Liver (tissue), 9 donors: ENCODE results near the gene MYL7. TPM values are rescaled to one million over a fixed set of nuclear protein-coding genes. Genes with fewer than 3 reads are reported as not detected.

ENCODE experiments used
- DNase-seq: peaks from one replicate; pipeline ENCODE4 v3.0.0-alpha.2; 2017; ENCODE audit warnings: low spot score
- H3K27ac ChIP-seq, 2 donors: one replicate each; pipeline ENCODE4 v1.7.0; 2013; ENCODE audit warnings: inconsistent platforms in 2 of 2, low read length in 2 of 2, control low read depth in 1 of 2, low read depth in 1 of 2, mild to moderate bottlenecking in 1 of 2
- H3K27me3 ChIP-seq, 4 donors: one replicate each; pipeline versions ENCODE4 v1.6.1 to v1.7.0; 2013; ENCODE audit warnings: low read length in 3 of 4, inconsistent platforms in 1 of 4, mild to moderate bottlenecking in 1 of 4, moderate library complexity in 1 of 4; ENCODE audit not compliant: control insufficient read depth in 4 of 4, insufficient read depth in 4 of 4
- H3K36me3 ChIP-seq, 4 donors: one replicate each; pipeline versions ENCODE4 v1.6.1 to v1.7.0; 2013; ENCODE audit warnings: low read length in 3 of 4, mild to moderate bottlenecking in 3 of 4, low read depth in 1 of 4, moderate library complexity in 1 of 4; ENCODE audit not compliant: control insufficient read depth in 4 of 4, insufficient read depth in 3 of 4
- H3K4me1 ChIP-seq, 4 donors: one replicate each; pipeline versions ENCODE4 v1.6.1 to v1.7.0; 2013; ENCODE audit warnings: low read length in 3 of 4, mild to moderate bottlenecking in 3 of 4, moderate library complexity in 1 of 4; ENCODE audit not compliant: control insufficient read depth in 4 of 4, insufficient read depth in 4 of 4
- H3K4me3 ChIP-seq, 3 donors: one replicate each; pipeline versions ENCODE4 v1.6.1 to v1.7.0; 2013; ENCODE audit warnings: low read length in 3 of 3, control low read depth in 1 of 3, low read depth in 1 of 3, mild to moderate bottlenecking in 1 of 3
- H3K9ac ChIP-seq, 2 donors: one replicate each; pipeline ENCODE4 v1.7.0; 2013; ENCODE audit warnings: low read length in 2 of 2, mild to moderate bottlenecking in 2 of 2, moderate library complexity in 2 of 2, control low read depth in 1 of 2, low read depth in 1 of 2
- H3K9me3 ChIP-seq, 4 donors: one replicate each; pipeline versions ENCODE4 v1.6.1 to v1.7.0; 2013; ENCODE audit warnings: low read length in 3 of 4; ENCODE audit not compliant: control insufficient read depth in 4 of 4
- ATF3 ChIP-seq: IDR thresholded peaks from 2 replicates; pipeline ENCODE4 v1.6.1; 2016; ENCODE audit warnings: antibody characterized with exemption
- CTCF ChIP-seq: fragments of 150-350 bp; IDR thresholded peaks from 2 replicates; pipeline ENCODE4 v1.5.1; 2017; ENCODE audit warnings: improper control_type of control experiment, low read depth, low read length; ENCODE audit not compliant: missing input control
- EGR1 ChIP-seq, 2 donors: IDR thresholded peaks; 2 replicates each; pipeline ENCODE4 v1.6.1; 2016 to 2018; ENCODE audit warnings: antibody characterized with exemption in 2 of 2, low read depth in 2 of 2
- FOXA1 ChIP-seq: IDR thresholded peaks from 2 replicates; pipeline ENCODE4 v1.6.1; 2016; ENCODE audit warnings: antibody characterized with exemption
- FOXA2 ChIP-seq: IDR thresholded peaks from 2 replicates; pipeline ENCODE4 v1.6.1; 2016; ENCODE audit warnings: antibody characterized with exemption
- GABPA ChIP-seq, 2 donors: IDR thresholded peaks in 1 of 2; conservative IDR thresholded peaks in 1 of 2; 2 replicates each; pipeline ENCODE4 v1.6.1; 2016; ENCODE audit warnings: antibody characterized with exemption in 2 of 2, mild to moderate bottlenecking in 1 of 2, moderate library complexity in 1 of 2
- HNF4A ChIP-seq, 2 donors: conservative IDR thresholded peaks; 2 replicates each; pipeline ENCODE4 v1.6.1; 2016; ENCODE audit warnings: antibody characterized with exemption in 2 of 2, mild to moderate bottlenecking in 2 of 2
- HNF4G ChIP-seq: IDR thresholded peaks from 2 replicates; pipeline ENCODE4 v1.6.1; 2016; ENCODE audit warnings: antibody characterized with exemption
- JUND ChIP-seq, 2 donors: IDR thresholded peaks; 2 replicates each; pipeline ENCODE4 v1.6.1; 2016; ENCODE audit warnings: antibody characterized with exemption in 2 of 2
- MAX ChIP-seq: IDR thresholded peaks from 2 replicates; pipeline ENCODE4 v1.6.1; 2016; ENCODE audit warnings: antibody characterized with exemption
- NR2F2 ChIP-seq: IDR thresholded peaks from 2 replicates; pipeline ENCODE4 v1.6.1; 2016; ENCODE audit warnings: antibody characterized with exemption
- RAD21 ChIP-seq, 2 donors: IDR thresholded peaks; 2 replicates each; pipeline ENCODE4 v1.6.1; 2016; ENCODE audit warnings: antibody characterized with exemption in 2 of 2, mild to moderate bottlenecking in 2 of 2
- REST ChIP-seq: IDR thresholded peaks from 2 replicates; pipeline ENCODE4 v1.6.1; 2016; ENCODE audit warnings: antibody characterized with exemption, mild to moderate bottlenecking
- RXRA ChIP-seq, 2 donors: IDR thresholded peaks; 2 replicates each; pipeline ENCODE4 v1.6.1; 2017 to 2018; ENCODE audit warnings: antibody characterized with exemption in 2 of 2, mild to moderate bottlenecking in 1 of 2
- SP1 ChIP-seq: IDR thresholded peaks from 2 replicates; pipeline ENCODE4 v1.6.1; 2018; ENCODE audit warnings: antibody characterized with exemption, mild to moderate bottlenecking
- TAF1 ChIP-seq: conservative IDR thresholded peaks from 2 replicates; pipeline ENCODE4 v1.6.1; 2016; ENCODE audit warnings: antibody characterized with exemption, mild to moderate bottlenecking
- YY1 ChIP-seq: IDR thresholded peaks from 2 replicates; pipeline ENCODE4 v1.6.1; 2016; ENCODE audit warnings: antibody characterized with exemption, mild to moderate bottlenecking
- WGBS: extraction: QIAGEN DNeasy Blood & Tissue Kit; methylation state at CpG from one replicate; pipeline ENCODE4 v1.1.7; 2013; 5-methylcytosine and 5-hydroxymethylcytosine counted together
- polyA plus RNA-seq, 2 donors: library from polyadenylated mRNA; stranded (reverse) in 1 of 2; unstranded in 1 of 2; fragments of 200-250 nt in 1 of 2; fragments of >200 nt in 1 of 2; fragmentation: Nextera tagmentation in 1 of 2; extraction: Ambion mirVana in 1 of 2; gene quantifications; one replicate each; pipeline versions ENCODE4 v1.2.1 to v1.2.3, GENCODE V29; 2013 to 2015
- total RNA-seq, 2 donors: library from RNA; depleted of rRNA; stranded (reverse); fragments of >200 nt; gene quantifications; one replicate each; pipeline ENCODE4 v1.2.3, GENCODE V29; 2014
- TF ChIP-seq, protein P1 (sequence below): IDR thresholded peaks from 2 replicates; pipeline ENCODE4 v1.6.1; 2016; ENCODE audit warnings: antibody characterized with exemption
- donor health status: healthy.
- donor health status: healthy.
- donor health status: healthy.
- donor health status: healthy.
- donor health status: healthy.

The MYL7 gene
- total and polyA plus RNA-seq, 4 donors, result not detected

DNA sequence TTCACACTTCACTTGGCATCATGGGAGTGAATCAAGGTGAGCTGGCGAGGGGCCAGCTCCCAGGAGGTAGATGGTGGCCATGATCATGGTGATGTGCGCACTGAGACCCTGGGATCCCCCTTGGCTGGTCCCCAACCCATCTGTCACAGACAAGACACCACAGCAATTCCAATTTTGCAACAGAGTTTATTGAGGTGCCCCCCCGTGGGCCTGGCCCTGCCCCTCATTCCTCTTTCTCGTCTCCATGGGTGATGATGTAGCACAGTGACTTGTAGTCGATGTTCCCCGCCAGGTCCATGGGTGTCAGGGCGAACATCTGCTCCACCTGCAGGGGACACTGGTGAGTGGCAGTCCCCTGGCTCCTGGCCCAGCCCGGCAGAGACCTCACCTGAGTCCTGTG, 2.4 kb downstream of the MYL7 start:
- Histone ChIP-seq H3K27ac (no peak overlapping the region), H3K9ac (no peak overlapping the region), H3K4me3 (no peak overlapping the region), H3K4me1 (no peaks in the 10 kb centered on the region), H3K36me3 (no peaks in the 10 kb centered on the region), H3K27me3 (no peaks in the 10 kb centered on the region), H3K9me3 (no peaks in the 10 kb centered on the region)
- WGBS, result 88% methylated on average over 8 of the region's 8 CpGs
- DNase-seq, result no peak
- peak in 1 of 2 donors; percentile 18 for TF ChIP-seq RAD21 (IDR thresholded peaks at IDR 0.05)
- no peak for TF ChIP-seq HNF4G

GRCh38 chr7:44136731-44137130, 4.4 kb downstream of the MYL7 start:
- H3K27ac ChIP-seq, result no peak overlapping the region
- no peaks in the 10 kb centered on the region for H3K36me3 ChIP-seq
- TF ChIP-seq HNF4G, result no peak
- TF ChIP-seq REST, result no peak
- TF ChIP-seq FOXA1, result no peak
- TF ChIP-seq NR2F2, result no peak
- TF ChIP-seq SP1, result no peak
- no peak for TF ChIP-seq FOXA2
- TF ChIP-seq, protein P1, sequence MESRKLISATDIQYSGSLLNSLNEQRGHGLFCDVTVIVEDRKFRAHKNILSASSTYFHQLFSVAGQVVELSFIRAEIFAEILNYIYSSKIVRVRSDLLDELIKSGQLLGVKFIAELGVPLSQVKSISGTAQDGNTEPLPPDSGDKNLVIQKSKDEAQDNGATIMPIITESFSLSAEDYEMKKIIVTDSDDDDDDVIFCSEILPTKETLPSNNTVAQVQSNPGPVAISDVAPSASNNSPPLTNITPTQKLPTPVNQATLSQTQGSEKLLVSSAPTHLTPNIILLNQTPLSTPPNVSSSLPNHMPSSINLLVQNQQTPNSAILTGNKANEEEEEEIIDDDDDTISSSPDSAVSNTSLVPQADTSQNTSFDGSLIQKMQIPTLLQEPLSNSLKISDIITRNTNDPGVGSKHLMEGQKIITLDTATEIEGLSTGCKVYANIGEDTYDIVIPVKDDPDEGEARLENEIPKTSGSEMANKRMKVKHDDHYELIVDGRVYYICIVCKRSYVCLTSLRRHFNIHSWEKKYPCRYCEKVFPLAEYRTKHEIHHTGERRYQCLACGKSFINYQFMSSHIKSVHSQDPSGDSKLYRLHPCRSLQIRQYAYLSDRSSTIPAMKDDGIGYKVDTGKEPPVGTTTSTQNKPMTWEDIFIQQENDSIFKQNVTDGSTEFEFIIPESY, result no peak
- no peak for TF ChIP-seq JUND (IDR thresholded peaks at IDR 0.05)
- no peak for TF ChIP-seq EGR1 (IDR thresholded peaks at IDR 0.05; ENCODE audit: low read depth in 2 of 2)
- TF ChIP-seq RXRA (IDR thresholded peaks at IDR 0.05), result no peak
- no peak for TF ChIP-seq RAD21 (IDR thresholded peaks at IDR 0.05)
- no peak for TF ChIP-seq HNF4A (conservative IDR thresholded peaks at IDR 0.05)
- no peak for TF ChIP-seq MAX
- no peak for TF ChIP-seq ATF3
- no peak for TF ChIP-seq TAF1
- TF ChIP-seq GABPA (IDR thresholded peaks at IDR 0.05 in 1 of 2, conservative IDR thresholded peaks at IDR 0.05 in 1 of 2), result no peak
- TF ChIP-seq CTCF, result no peak
- no peak for TF ChIP-seq YY1
- 91% methylated on average over 5 of the region's 5 CpGs for WGBS
- no peak overlapping the region for H3K9ac ChIP-seq
- no peak for DNase-seq
- H3K9me3 ChIP-seq, result no peaks in the 10 kb centered on the region
- no peaks in the 10 kb centered on the region for H3K27me3 ChIP-seq
- H3K4me1 ChIP-seq, result peaks cover 0 to 2% (median under 1%) of the 10 kb centered on the region in 4 donors
- no peak overlapping the region for H3K4me3 ChIP-seq
